Measurements from ENCODE around the gene SYNPO.

The SYNPO gene, protein sequence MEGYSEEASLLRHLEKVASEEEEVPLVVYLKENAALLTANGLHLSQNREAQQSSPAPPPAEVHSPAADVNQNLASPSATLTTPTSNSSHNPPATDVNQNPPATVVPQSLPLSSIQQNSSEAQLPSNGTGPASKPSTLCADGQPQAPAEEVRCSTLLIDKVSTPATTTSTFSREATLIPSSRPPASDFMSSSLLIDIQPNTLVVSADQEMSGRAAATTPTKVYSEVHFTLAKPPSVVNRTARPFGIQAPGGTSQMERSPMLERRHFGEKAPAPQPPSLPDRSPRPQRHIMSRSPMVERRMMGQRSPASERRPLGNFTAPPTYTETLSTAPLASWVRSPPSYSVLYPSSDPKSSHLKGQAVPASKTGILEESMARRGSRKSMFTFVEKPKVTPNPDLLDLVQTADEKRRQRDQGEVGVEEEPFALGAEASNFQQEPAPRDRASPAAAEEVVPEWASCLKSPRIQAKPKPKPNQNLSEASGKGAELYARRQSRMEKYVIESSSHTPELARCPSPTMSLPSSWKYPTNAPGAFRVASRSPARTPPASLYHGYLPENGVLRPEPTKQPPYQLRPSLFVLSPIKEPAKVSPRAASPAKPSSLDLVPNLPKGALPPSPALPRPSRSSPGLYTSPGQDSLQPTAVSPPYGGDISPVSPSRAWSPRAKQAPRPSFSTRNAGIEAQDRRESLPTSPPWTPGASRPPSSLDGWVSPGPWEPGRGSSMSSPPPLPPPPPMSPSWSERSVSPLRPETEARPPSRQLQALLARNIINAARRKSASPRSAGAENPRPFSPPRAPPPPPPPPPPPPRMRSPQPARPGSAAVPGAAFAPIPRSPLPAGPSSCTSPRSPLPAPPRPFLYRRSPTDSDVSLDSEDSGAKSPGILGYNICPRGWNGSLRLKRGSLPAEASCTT

DNA sequence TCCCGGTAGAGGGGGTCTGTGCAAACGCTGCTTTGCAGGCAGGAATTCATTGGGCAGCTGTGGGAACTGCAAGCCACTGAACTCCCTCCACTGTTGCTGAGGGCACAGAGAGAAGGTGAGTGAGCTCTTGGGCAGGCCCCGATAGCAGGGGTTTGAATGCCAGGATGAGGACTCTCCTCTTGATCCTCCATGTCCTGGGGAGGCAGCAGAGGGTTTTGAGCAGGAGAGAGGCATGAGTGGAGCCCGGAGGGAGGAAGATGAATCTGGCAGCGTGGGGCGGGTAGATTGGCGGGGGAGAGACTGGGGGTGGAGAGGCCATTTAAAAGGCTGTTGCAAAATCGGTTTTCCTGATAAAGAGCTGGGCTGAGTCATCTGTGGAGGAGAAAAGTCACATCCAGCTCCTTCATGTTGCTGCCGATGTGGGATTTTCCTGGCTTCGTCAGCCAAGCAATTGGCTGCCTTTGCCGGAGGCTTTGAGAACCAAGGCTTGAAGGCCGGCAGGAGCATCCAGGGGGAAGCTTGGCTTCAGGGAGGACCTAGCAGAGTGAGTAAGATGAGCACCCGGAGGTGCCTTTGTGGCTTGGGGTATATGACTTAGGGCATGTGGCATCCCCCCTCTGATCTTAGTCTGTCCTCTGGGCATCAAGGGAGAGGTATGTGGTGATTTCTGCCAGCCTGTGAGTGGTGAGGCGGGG is at the start of gene SYNPO:
Gene SYNPO (plus strand): TSS at position 350 of the 695 bp plus-strand sequence. CDS start 7,616 bp downstream, outside the sequence.
- DNase-seq, result no peak

DNA sequence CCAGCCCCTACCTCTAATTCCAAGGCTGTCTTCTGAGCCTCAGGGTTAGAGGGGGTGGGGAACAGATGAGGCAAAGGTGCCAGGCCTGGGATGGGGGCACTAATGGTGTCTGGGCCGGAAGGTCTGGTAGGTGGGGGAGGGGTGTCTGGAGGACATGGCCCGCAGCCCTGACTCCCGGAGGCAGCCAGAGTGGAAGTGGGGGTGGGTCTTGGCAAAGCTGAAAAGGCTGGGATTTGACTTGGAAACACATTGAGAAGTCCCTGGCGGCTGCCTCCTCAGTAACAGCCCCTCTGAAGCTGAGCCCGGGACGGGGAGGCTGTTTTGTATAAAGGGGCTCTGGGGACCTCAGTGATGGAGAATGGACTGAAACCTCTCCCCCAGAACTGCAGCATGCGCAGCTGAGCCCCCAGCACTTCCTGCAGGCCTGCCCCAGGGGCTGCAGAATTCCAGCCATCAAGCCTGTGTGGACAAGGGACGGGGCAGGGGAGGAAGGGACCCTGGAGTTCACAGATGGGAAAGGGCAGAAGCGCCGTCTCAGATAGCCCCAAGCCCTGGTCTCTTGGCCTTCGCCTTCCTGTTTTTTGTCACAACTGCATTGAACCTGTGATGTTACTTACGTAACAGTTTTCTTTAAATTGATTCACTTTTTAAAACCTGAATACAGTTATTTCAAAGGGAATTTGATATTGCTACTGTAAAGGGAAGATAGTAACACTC is 49.3 kb upstream of the SYNPO start:
- no peak for DNase-seq

DNA sequence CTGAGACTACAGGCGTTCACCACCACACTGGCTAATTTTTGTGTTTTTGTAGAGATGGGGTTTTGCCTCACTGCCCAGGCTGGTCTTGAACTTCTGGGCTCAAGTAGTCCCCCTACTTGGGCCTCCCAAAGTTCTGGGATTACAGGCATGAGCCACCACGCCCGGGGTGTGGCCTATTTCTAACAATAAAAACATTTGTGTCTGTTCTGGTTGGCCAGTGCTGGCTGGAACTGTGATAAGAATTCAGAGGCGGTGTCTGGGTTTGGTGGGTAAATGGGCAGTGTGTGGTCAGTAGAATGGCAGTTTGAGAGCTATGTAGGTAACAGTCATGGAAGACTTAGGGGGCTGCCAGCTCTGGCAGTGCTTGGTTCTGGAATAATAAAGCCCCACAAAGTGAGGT is 46.9 kb upstream of the SYNPO start:
- DNase-seq, result no peak

DNA sequence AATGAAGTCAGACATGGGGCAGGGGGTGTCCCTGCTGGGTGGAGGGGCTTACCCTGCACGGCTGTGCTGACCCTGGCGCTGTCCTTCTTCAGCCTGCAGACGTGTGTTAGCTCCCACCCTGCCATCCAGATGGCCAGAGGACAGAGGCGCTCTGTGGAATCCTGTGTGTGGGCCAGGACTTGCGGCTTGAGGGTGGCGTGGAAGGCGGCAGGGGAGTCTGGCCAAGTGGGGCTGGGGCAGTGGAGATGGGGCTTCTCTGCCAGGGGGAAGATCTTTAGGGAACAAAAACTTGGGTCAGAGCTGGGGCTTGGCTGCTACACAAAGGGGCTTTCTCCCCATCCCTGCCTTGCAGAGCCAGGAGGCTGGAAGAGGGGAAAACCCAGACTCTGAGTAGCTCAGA is 46.5 kb upstream of the SYNPO start:
- DNase-seq, result no peak

DNA sequence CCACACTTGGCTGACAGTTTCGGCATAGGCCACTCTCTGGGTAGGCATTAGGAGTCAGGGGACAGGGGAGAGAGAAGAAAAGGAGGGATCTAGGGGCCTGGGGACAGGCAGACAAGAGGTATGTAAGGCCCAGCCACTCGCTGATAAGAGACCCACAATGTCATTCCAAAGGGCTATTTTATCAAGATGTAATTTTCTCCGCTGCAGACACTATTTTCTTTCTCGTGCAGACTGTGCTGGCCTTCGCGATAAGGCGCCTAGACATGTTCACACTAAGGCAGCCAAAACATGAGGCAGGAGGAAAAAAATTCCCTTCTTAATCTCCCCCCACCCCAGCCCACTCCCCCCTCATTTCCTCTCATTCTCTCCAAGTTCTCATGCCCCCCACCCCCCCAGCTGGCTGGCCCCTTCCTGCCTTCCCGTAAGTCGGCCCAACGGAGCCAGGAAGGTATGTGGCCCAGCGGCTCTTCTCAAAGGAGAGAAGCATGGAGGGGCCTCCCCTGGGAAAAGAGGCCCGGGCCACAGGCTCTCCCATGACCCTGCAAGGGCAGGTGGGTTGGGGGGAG is 44.9 kb upstream of the SYNPO start:
- no peak for DNase-seq

DNA sequence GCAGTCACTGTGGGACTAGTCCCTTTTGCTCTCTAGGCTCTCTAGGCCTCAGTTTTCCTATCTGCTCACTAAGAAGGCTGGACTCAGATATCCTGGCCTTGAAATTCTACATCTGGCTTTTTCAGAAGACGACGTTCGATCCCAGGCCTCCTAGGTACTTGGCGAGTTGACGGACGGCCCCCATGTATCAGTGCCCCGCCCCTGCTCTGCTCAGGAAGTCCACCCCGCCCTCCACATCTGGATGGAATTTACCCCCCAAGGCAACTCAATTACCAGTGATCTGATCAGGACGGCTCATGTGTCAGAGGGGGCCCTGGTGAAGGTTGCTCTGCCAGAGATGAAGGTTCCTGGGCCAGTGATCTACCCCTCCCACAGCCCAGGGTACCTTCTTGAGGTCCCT is 44.1 kb upstream of the SYNPO start:
- DNase-seq, result no peak

DNA sequence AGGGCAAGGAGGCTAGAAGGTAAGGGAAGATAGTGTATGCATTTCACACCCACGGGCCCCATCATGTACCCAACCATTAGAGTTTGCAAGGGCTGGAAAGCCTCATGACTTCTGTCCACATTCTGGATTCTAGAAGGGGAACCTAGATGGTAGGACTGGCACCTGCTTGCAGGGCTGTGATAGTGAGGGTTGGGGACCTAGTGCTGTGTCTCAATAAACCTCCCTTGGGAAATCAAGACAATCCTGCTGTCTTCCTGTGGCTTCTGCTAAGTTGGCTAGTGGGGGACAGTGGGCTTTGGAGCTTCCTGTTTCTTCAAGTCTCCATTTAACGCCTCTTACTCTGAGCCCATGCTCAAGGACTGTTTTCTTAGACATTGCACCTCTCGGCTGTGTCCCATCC is 43.6 kb upstream of the SYNPO start:
- DNase-seq, result no peak

DNA sequence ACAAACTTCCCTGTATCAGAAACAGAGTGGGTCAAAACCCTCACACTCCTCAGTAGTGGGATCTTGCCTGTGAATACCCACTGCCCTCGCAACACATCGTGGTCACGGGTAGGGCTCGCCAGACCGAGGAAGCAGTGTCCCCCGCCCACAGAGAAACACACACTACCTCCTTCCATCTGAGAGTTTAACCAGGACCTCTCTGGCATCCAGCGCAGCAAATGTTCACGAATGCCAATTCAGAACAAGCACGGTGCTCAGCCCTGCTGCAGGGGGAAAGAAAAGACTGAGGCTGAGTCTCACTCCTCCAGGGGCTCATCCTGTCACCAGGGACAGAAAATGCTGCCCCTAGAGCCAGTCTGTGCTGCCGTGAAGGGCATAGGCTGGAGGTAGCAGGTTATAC is 42.5 kb upstream of the SYNPO start:
- DNase-seq, result no peak

DNA sequence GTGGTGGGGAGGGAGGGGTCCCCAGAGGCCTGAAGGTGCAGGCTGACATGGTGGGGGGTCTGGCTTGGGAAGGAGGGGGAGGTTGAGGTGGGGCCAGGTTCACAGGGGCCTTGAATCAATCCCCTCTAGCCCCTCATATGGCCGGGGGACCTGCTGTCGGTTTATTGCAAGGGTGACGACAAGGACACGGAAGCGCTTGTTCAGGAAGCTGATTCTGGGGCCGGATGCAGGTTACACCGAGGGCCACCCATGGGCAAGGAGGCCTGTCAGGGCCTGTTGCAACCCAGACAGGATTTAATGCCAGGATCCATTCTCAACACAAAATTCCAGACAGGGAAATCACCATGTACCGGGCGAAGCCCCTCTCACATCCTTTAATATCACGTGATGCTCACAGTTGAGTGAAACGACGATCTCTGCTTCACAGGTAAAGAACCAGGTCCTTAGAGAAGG is 41.6 kb upstream of the SYNPO start:
- DNase-seq, result no peak

DNA sequence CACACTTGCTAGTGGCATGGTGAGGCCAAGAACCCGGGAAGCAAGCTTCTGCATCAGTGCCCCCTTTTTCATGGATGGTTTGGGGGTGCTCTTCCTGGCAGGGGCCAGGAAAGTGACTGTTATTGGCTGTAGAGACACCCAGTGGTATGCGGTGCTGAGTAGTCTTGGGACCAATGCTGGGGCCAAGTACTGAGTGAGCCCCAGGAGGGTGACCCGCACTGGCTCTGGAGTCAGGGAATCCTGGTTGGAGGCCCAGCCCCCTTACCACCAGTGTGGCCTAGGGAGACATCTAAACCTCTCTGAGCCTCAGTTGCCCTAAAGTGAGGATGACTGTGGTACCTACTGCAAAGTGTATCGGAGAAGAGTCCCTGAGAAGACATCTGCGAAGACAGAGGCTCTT is 41.2 kb upstream of the SYNPO start:
- DNase-seq, result no peak

DNA sequence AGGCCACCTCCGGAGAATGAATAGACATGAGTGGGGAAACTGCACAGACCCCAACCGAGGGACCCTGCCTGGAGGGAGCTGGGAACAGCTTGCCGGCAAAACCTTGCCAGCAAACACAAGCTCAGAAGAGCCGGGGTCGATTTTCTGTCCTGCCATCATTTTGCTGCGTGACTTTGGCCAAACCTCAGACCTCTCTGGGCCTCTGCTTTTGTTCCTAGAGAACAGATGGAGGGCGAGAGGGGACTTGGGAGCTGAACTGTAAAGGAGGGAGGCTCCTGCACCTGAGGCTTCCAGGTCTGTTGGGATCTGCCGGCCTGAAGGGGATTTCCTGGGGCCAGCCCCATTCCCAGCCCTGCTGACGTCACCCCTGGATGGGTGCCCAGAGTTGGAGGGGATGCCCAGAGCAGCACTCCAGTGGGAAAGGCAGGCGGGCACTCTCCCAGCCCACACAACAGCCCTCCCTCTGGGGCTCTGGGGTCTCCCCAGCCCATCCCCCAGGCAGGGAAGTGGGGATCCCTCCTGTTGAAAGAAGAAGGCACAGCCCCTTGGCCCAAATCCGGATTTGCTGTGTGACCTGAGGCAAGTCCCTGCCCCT is 40.4 kb upstream of the SYNPO start:
- DNase-seq, result no peak

DNA sequence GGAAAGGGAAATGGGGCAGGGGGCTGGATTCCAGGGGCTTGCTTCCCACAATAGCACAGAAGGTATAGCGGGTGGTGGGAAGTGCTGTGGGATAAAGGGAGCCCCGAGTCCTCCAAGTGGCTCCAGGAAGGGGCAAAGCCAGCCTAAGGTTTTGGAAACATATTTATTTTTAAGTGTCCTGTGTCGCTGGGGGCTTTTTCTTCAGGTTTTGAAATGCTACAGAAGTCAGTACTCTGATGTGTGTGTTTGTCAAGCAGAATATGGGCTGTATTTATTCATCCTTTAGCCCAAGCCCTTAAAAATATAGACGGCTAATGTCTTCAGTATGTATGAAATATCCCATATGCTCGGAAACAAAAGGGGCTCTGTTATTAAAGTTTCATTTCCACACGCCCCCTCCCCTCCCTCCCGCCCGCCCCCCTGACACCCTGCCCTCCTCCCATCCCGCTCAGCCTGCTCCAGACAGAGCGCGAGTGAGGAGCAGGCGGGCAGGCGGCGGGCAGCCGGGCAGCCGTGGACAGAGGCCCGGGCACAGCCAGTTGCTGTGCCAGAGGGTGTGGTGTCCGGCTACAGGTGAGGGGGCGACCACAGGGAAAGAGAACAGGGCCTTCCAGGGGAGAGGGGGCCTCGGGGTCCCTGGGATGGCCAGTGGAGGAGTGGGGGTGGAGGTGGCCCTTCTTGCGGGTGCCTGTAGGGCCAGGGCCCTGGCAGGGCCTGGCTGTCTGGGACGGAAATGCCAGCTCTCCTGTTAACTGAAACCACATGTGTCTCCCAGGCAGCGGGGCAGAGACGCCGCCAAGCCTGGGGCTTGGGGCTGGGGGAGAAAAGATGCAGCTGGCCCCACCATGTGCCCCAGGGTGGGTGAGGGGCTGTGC is 39.6 kb upstream of the SYNPO start:
- DNase-seq, result no peak

DNA sequence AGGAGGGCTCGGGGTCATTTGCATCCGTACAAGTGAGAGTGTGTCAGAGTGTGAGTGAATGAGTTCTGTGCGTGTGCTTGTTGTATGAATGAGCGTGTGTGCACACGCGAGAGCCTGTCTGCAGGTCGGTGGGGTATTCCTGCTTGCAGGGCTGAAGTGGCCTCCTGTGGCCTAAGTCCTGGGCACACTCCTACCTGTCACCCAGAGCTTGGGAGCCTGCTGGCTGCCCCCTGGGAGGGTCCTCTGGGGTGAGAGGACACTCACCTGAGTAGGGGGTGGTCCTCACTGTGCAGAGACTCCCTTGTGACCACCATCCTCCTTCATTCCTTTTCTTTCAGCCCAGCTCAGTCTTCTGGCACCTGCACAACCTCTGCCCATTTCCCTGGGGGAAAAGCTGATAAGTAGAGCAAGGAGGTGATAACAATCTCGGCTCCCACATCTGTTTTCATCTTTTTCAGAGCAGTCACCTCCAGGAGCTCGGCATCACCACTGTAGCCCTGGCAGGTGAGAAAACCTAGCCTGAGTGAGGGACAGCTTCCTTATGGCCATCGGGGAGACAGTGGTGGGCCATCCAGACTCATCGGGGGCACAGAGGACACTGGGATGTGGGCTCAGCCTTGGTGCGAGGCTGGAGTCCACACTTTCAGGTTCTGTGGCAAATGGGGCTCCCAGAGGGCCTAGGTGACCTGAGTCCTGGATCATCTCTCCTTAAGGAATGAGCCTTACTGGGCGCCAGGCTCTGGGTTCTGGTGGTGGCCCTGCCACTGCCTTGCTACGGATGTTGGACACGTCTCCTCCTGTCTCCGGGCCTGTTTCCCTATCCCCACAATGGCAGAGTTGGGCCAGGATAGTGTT is 38.7 kb upstream of the SYNPO start:
- DNase-seq, result no peak

DNA sequence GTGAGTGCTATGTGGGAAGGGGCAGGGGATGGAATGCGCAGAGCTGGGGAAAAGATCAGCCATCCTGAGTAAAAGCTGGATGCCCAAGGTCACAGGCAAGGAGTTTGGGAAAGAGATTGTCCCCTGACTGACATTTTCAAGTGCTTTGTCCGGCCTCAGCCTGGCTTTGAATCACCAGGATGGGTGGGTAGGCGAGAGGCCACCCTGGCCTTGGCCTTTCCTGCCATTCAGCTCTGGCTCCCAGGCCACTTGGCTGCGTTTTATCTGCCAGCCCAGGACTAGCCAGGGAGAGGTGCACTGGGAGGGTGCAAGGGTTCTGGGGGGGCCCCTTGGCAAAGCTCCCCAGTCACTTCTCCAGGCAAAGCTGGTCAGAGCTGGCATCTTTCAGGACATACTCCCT is 37.4 kb upstream of the SYNPO start:
- DNase-seq, result no peak

DNA sequence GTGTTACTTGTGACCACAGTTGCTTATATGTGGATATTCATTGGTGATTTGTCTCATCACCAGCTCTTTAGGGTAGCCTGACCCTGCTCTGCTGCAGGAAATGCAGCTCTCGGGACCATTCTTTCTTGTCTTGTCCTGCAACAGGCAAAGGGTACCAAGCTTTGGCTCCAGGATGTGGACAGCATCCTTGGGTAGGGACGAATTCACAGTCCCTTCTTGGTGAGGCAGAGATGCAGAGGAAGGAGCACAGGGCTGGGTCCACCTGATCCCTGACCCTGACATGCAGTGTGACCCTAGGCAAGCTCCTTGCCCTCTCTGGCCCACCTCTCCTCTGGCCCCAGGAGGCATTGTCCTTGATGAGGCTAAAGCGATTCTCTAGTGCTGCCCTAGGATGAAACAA is 37.0 kb upstream of the SYNPO start:
- DNase-seq, result no peak

DNA sequence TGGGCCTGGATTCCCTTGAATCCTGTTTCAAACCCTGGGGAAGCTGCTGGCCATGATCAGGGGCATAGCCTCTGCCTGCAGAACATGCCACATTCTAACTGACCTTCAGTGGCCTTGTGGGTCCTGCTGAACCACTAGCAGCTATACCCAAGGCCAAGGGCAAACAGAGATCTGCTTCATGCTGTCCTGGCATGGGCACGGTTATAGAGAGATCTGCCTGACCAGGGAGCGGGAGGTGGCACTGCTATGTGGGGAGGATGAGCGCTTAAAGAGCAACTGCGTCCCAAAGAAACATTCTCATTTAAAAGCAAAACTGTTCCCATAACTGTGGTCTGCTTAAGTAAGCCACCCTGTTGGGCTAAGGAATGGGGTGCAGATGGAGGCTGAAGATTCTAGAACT is 36.5 kb upstream of the SYNPO start:
- no peak for DNase-seq

DNA sequence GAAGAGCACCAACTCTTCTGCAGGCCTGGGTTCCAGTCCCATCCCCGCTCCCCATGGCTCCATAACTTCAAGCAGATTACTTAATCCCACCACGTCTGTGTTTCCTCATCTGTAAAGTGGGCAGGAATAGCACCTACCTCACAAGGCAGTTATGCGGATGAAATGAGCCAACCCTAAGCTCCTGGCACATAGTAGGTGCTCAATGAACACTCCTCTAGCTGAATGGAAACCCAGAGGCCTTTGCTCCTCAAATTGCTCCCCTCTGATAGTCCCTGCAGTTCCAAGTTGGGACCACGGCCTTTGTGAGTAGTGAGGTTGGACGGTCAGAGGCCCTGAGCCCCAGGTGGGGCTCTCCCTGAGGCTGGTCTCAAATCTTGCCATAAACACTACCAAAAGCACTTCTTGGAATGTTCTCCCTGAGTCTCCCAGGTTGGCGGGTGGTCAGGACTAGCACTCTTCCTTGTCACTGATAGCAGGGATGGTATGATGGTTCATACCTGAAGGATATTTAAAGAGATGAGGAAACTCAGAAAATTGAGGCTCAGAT is 35.5 kb upstream of the SYNPO start:
- no peak for DNase-seq

DNA sequence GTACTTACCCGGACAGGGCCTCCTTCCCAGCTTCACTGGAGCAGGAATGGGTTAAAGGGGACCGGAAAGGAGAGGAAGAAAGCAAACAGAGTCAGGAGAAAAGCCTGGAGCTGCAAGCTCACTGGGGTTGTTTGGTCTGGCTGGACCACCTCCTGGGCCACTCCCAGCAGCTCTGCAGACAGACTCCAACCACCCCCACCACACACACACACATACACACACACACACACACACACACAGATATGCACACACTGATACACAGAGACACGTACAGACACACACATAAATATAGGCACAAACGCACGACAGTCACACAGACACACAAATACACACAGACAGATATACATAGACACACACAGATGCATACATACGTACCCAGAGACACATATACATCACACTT is 34.9 kb upstream of the SYNPO start:
- no peak for DNase-seq

DNA sequence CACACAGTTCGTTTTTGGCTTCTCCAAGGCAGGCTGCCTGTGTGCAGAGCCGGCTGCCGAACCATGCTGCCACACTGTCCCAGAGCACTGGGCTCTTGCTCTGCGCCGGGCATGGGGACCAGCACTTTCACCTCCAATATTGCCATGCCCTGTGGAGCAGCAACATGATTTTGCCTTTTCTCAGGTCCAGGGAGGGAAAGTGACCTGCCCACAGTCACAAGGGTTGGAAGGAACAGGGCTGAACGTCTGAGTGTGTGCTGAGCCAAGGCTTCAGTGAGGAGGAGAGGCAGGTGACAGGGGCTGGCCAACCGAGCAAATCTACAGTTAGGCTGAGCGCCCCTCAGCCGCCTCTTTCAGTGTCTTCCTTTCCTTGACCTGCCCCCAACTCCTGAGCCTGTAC is 34.0 kb upstream of the SYNPO start:
- DNase-seq, result no peak

DNA sequence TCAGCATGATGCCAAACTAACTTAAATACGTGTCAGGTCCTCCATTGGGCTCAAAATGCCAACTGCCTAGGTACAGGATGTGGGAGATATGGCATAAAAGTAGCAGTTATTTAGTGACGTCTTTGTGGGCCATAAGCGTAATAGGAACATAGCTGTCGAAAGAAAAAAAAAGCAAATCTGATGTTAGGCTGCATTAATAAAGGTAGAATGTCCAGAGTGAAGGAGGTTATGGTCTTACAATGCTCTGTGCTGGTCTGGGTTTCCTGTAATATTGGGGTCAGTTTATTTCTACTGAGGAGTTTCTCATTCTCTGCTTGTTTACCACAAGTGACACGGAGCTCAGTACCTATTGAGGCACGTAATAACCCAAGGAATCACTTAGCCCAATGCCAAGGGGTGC is 33.4 kb upstream of the SYNPO start:
- DNase-seq, result no peak
